ENCODE measurements around the gene ZNF350. TPM values are rescaled to one million over a fixed set of nuclear protein-coding genes. Genes with fewer than 3 reads are reported as not detected.
"Not testable (repeated sequence)": the region's sequence is repeated elsewhere in the genome, so short reads cannot be mapped to it uniquely, and the experiment has no call there.

Gene ZNF350
- total RNA-seq, 1 donor from 2014 or later = 35.2 TPM

DNA sequence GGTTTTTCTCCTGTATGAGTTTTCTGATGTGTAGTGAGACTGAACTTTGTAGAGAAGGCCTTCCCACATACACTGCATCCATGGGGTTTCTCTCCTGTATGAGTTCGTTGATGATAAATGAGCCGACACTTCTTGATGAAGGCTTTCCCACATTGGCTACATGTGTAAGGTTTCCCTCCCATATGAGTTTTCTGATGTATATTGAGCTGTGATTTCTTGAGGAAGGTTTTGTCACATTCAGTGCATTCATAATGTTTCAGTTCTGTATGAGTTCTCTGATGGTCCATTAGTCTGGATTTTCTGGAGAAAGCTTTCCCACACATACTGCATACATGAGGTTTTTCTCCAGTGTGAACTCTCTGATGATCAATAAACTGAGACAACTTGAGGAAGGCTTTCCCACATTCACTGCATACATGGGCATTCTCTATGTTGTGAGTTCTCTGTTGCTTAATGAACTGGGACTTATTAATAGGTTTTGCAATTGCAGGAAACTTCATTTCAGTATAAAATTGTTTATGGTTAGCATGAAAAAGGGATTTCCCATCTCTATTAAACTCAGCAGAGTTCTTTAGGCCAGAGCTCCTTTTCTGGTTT lies 7.5 kb upstream of the ZNF350 start:
- DNase-seq (no peak), ATAC-seq (ENCODE audit: low read depth) (no peak)
- intact Hi-C loops (cut with micrococcal nuclease) = no loop called here
- POLR2A ChIA-PET = no interaction called here
- H3K9me3 Mint-ChIP-seq = peaks cover 48% of the 10 kb centered on the region
- CTCF ChIA-PET = no interaction called here
- H3K4me1 Mint-ChIP-seq = no peaks in the 10 kb centered on the region
- H3K4me3 Mint-ChIP-seq = no peak overlapping the region
- no peaks in the 10 kb centered on the region for H3K27me3 Mint-ChIP-seq
- peaks cover 76% of the 10 kb centered on the region for H3K36me3 Mint-ChIP-seq (ENCODE audit: low read depth)
- TF ChIP-seq, protein P1, sequence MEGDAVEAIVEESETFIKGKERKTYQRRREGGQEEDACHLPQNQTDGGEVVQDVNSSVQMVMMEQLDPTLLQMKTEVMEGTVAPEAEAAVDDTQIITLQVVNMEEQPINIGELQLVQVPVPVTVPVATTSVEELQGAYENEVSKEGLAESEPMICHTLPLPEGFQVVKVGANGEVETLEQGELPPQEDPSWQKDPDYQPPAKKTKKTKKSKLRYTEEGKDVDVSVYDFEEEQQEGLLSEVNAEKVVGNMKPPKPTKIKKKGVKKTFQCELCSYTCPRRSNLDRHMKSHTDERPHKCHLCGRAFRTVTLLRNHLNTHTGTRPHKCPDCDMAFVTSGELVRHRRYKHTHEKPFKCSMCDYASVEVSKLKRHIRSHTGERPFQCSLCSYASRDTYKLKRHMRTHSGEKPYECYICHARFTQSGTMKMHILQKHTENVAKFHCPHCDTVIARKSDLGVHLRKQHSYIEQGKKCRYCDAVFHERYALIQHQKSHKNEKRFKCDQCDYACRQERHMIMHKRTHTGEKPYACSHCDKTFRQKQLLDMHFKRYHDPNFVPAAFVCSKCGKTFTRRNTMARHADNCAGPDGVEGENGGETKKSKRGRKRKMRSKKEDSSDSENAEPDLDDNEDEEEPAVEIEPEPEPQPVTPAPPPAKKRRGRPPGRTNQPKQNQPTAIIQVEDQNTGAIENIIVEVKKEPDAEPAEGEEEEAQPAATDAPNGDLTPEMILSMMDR (IDR thresholded peaks at IDR 0.05) = no peak
- no peak overlapping the region for H3K27ac Mint-ChIP-seq

DNA sequence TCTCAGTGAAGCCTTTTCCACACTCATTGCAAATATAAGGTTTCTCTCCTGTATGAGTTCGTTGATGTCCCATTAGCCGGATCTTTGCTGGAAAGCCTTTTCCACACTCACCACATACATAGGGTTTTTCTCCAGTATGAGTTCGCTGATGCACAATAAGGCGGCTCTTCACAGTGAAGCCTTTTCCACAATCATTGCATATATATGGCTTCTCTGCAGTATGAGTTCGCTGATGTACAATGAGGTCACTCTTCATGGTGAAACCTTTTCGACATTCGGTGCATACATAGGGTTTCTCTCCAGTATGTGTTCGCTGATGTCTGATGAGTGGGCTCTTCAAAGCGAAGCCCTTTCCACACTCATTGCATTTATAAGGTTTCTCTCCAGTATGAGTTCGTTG lies 6.8 kb upstream of the ZNF350 start:
- no peak for DNase-seq
- no peaks in the 10 kb centered on the region for H3K4me1 Mint-ChIP-seq
- no peak for ATAC-seq (ENCODE audit: low read depth)
- ChIA-PET CTCF (no interaction called here), POLR2A (no interaction called here)
- no peaks in the 10 kb centered on the region for H3K27me3 Mint-ChIP-seq
- TF ChIP-seq, protein P1 (IDR thresholded peaks at IDR 0.05) = no peak
- no peak overlapping the region for H3K4me3 Mint-ChIP-seq
- H3K9me3 Mint-ChIP-seq = peaks cover 54% of the 10 kb centered on the region
- intact Hi-C loops (cut with micrococcal nuclease) = no loop called here
- no peak overlapping the region for H3K27ac Mint-ChIP-seq
- peaks cover 73% of the 10 kb centered on the region for H3K36me3 Mint-ChIP-seq (ENCODE audit: low read depth)

DNA sequence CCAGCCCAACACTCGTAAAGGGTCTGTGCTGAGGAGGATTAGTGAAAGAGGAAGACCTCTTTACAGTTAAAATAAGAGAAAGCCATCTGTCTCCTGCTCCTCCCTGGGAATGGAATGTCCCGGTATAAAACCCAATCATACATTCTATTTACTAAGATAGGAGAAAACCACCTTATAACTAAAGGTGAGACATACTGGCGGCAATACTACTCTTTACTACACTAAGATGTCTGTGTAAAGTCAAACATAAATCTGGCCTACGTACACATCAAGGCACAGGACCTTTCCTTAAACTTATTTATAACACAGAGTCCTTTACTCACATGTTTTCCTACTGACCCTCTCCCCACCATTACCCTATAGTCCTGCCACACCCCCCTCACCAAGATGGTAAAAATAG lies 3.3 kb downstream of the ZNF350 start:
- peaks cover 20% of the 10 kb centered on the region for H3K4me1 Mint-ChIP-seq
- POLR2A ChIA-PET = no interaction called here

DNA sequence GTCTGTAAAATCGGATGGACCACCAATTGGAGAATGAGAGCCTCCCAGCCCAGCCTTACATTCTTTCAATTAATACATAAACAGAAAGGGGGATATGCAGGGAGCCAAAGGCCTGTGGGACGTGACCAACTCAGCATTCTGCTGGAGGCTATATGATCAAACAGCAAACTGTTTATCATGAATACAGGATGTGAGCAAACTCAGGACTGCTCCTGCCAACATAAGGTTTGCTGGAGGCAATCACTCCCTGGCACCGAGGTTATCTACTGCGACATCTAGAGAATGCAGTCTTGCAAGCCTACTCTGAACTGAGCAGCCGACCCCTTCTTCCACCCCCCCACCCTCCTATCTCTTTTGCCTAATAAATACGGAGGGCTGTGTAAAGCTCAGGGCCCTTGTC lies 5.7 kb downstream of the ZNF350 start:
- DNase-seq; H3K4me1 Mint-ChIP-seq; H3K4me3 Mint-ChIP-seq; ATAC-seq (ENCODE audit: low read depth); H3K27me3 Mint-ChIP-seq; POLR2A ChIA-PET; CTCF ChIA-PET; H3K27ac Mint-ChIP-seq: not testable (repeated sequence)
- Mint-ChIP-seq H3K9me3 (peaks cover 43% of the 10 kb centered on the region), H3K36me3 (ENCODE audit: low read depth) (peaks cover 87% of the 10 kb centered on the region)
- intact Hi-C loops (cut with micrococcal nuclease) = loop anchor here (10.0 kb wide), 1 partner anchor 414 kb away; the partner anchor contains the start of gene ZNF528

More for the DNA sequence above, 3.3 kb downstream of the ZNF350 start:
- ATAC-seq (ENCODE audit: low read depth) (no peak), DNase-seq (no peak)
- peaks cover 35% of the 10 kb centered on the region for H3K9me3 Mint-ChIP-seq
- no peaks in the 10 kb centered on the region for H3K27me3 Mint-ChIP-seq
- CTCF ChIA-PET = no interaction called here
- peaks cover 78% of the 10 kb centered on the region for H3K36me3 Mint-ChIP-seq (ENCODE audit: low read depth)
- H3K4me3 Mint-ChIP-seq = no peak overlapping the region
- intact Hi-C loops (cut with micrococcal nuclease) = loop anchor here (10.0 kb wide), 1 partner anchor 411 kb away; the partner anchor contains the start of gene ZNF528
- H3K27ac Mint-ChIP-seq = no peak overlapping the region
- TF ChIP-seq, protein P1 (IDR thresholded peaks at IDR 0.05) = no peak

DNA sequence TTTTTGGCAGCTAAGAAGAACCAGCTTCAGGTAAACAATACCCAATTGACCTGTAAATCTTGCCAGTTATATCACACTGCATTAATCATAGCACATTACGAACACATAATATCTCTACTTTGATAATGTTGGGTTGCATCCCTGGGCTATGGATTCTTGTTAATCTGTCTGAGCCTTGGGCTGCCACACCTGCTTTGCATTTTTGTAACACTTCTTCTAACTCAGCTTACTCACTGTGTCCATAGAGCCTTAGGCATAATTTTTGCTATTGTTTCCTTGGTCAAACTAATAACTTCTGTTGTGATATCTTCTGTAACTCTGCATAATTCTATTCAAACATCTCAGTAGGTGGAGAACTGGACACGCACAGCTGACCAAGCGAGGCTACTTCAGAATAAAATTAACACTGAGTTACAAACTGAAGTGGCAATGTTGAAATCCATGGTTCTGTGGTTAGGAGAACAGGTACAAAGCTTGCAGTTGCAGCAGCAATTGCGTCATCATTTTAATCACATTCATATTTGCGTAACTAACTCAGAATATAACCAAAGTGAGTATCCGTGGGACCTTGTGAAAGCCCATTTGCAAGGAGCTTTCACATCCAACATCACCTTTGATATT lies 6.4 kb downstream of the ZNF350 start:
- no peaks in the 10 kb centered on the region for H3K27me3 Mint-ChIP-seq
- POLR2A ChIA-PET = no interaction called here
- TF ChIP-seq, protein P1 (IDR thresholded peaks at IDR 0.05) = no peak
- no peak overlapping the region for H3K27ac Mint-ChIP-seq
- peaks cover 41% of the 10 kb centered on the region for H3K9me3 Mint-ChIP-seq
- no peak overlapping the region for H3K4me3 Mint-ChIP-seq
- no peak for ATAC-seq (ENCODE audit: low read depth)
- CTCF ChIA-PET = no interaction called here
- DNase-seq = no peak
- peaks cover 89% of the 10 kb centered on the region for H3K36me3 Mint-ChIP-seq (ENCODE audit: low read depth)
- H3K4me1 Mint-ChIP-seq = peaks cover 6% of the 10 kb centered on the region
- intact Hi-C loops (cut with micrococcal nuclease) = loop anchor here (10.0 kb wide), 1 partner anchor 415 kb away; the partner anchor contains the start of gene ZNF528

All from activated B cell treated with CpG ODN at 0.5 μM for 24 hours (primary cell).